ENCODE data around the gene SLC9A7.

The SLC9A7 gene

GRCh38 chrX:46597208-46597607 is 161.7 kb downstream of the SLC9A7 start:
- DNase-seq = no peak

- DNase-seq = no peak
Observed at GRCh38 chrX:46595084-46595483, 163.8 kb downstream of the SLC9A7 start.

GRCh38 chrX:46589977-46590723 is 168.8 kb downstream of the SLC9A7 start:
- no peak for DNase-seq

- DNase-seq = no peak
Observed at GRCh38 chrX:46588263-46588662, 170.7 kb downstream of the SLC9A7 start.

GRCh38 chrX:46587753-46588171 is 171.2 kb downstream of the SLC9A7 start:
- no peak for DNase-seq

- no peak for DNase-seq
Observed at GRCh38 chrX:46587158-46587557, 171.8 kb downstream of the SLC9A7 start.

GRCh38 chrX:46584736-46585135 is 174.2 kb downstream of the SLC9A7 start:
- DNase-seq = no peak

GRCh38 chrX:46582966-46583365 is 176.0 kb downstream of the SLC9A7 start:
- no peak for DNase-seq

GRCh38 chrX:46582325-46582724 is 176.6 kb downstream of the SLC9A7 start:
- no peak for DNase-seq

GRCh38 chrX:46580613-46581012 is 178.3 kb downstream of the SLC9A7 start:
- DNase-seq = no peak

GRCh38 chrX:46579250-46579649 is 179.7 kb downstream of the SLC9A7 start:
- DNase-seq = no peak

GRCh38 chrX:46577221-46578005 is 181.5 kb downstream of the SLC9A7 start:
- no peak for DNase-seq

GRCh38 chrX:46576458-46576857 is 182.5 kb downstream of the SLC9A7 start:
- no peak for DNase-seq

- no peak for DNase-seq
Observed at GRCh38 chrX:46575991-46576392, 182.9 kb downstream of the SLC9A7 start.

- no peak for DNase-seq
Observed at GRCh38 chrX:46575586-46575985, 183.3 kb downstream of the SLC9A7 start.

GRCh38 chrX:46574774-46575381 is 184.0 kb downstream of the SLC9A7 start:
- peak; percentile 9 for DNase-seq

GRCh38 chrX:46573892-46574773 is 184.8 kb downstream of the SLC9A7 start:
- DNase-seq = peak; percentile 71

- DNase-seq = peak; percentile 53
Observed at GRCh38 chrX:46573331-46573891, 185.5 kb downstream of the SLC9A7 start, which contains the start of gene CHST7. CHST7 (plus strand) TSS chrX:46573765; CDS start chrX:46573932, 167 bp downstream.

- no peak for DNase-seq
Observed at GRCh38 chrX:46572340-46572936, 186.5 kb downstream of the SLC9A7 start.

- no peak for DNase-seq
Observed at GRCh38 chrX:46571423-46572339, 187.2 kb downstream of the SLC9A7 start.

- no peak for DNase-seq
Observed at GRCh38 chrX:46569621-46570020, 189.3 kb downstream of the SLC9A7 start.
